CD4-positive, CD25-positive, alpha-beta regulatory T cell (primary cell): Measurements from ENCODE around the gene PYGL. TPM values are rescaled to one million over a fixed set of nuclear protein-coding genes. Genes with fewer than 3 reads are reported as not detected.

Experiments used
- ATAC-seq, 2 donors: fragments of 150-1000 bp; cut with Tn5 transposase; one replicate each; pipeline ENCODE4 v1.10.0; 2021; ENCODE audit warnings: low read depth in 2 of 2, moderate number of reproducible peaks in 2 of 2, moderate library complexity in 1 of 2
- DNase-seq, 3 donors: peaks; one replicate each; pipeline versions ENCODE4 v3.0.0 to v3.0.0-alpha.2; 2012 to 2022; ENCODE audit warnings: mixed read lengths in 1 of 3
- H3K27ac ChIP-seq: one replicate; pipeline ENCODE4 v1.7.0; 2013; ENCODE audit warnings: mild to moderate bottlenecking, low read length; ENCODE audit not compliant: insufficient read depth, poor library complexity, severe bottlenecking
- H3K27me3 ChIP-seq: one replicate; pipeline ENCODE4 v1.7.0; 2013; ENCODE audit warnings: low read length; ENCODE audit not compliant: control insufficient read depth, insufficient read depth
- H3K36me3 ChIP-seq: one replicate; pipeline ENCODE4 v1.7.0; 2013; ENCODE audit warnings: mild to moderate bottlenecking, low read length, moderate library complexity; ENCODE audit not compliant: control insufficient read depth, insufficient read depth
- H3K4me1 ChIP-seq: 2 replicates; pipeline ENCODE4 v1.7.0; 2013; ENCODE audit warnings: mild to moderate bottlenecking, low read length; ENCODE audit not compliant: insufficient read depth, control insufficient read depth, poor library complexity, severe bottlenecking
- H3K4me3 ChIP-seq: one replicate; pipeline ENCODE4 v1.7.0; 2013; ENCODE audit warnings: low read depth, mild to moderate bottlenecking, low read length, moderate library complexity
- H3K9me3 ChIP-seq, 2 experiments: 1 replicate in 1 of 2; 2 replicates in 1 of 2; pipeline ENCODE4 v1.7.0; 2013; ENCODE audit warnings: low read length in 2 of 2, mild to moderate bottlenecking in 1 of 2, moderate library complexity in 1 of 2; ENCODE audit not compliant: control insufficient read depth in 2 of 2
- H3K27ac Mint-ChIP-seq, 3 donors: one replicate each; pipeline ENCODE4 v1.8.0; 2020 to 2022; ENCODE audit warnings: mild to moderate bottlenecking in 3 of 3, mixed read lengths in 3 of 3, moderate library complexity in 2 of 3
- H3K27me3 Mint-ChIP-seq: one replicate; pipeline ENCODE4 v1.8.0; 2022; ENCODE audit warnings: mild to moderate bottlenecking, mixed read lengths
- H3K36me3 Mint-ChIP-seq: one replicate; pipeline ENCODE4 v1.8.0; 2020; ENCODE audit warnings: mixed read lengths
- H3K4me1 Mint-ChIP-seq, 4 donors: one replicate each; pipeline ENCODE4 v1.8.0; 2020 to 2022; ENCODE audit warnings: mixed read lengths in 4 of 4, mild to moderate bottlenecking in 1 of 4
- H3K4me3 Mint-ChIP-seq, 4 donors: one replicate each; pipeline ENCODE4 v1.8.0; 2020 to 2022; ENCODE audit warnings: mild to moderate bottlenecking in 4 of 4, mixed read lengths in 4 of 4, moderate library complexity in 3 of 4
- H3K9me3 Mint-ChIP-seq, 7 donors: one replicate each; pipeline ENCODE4 v1.8.0; 2020 to 2022; ENCODE audit warnings: mixed read lengths in 7 of 7, mild to moderate bottlenecking in 3 of 7, moderate library complexity in 2 of 7
- polyA plus RNA-seq, 4 donors: library from polyadenylated mRNA; unstranded; fragments of 300-500 nt; fragmentation: Illumina TruSeq; gene quantifications; one replicate each; pipeline ENCODE4 v1.2.3, GENCODE V29; 2021
- total RNA-seq: library from RNA; stranded (reverse); gene quantifications from one replicate; pipeline ENCODE4 v1.2.3, GENCODE V29; 2022

PYGL gene
- total and polyA plus RNA-seq, 5 donors from 2014 or later, result 0.15 to 1.3 TPM; not detected in 3

DNA sequence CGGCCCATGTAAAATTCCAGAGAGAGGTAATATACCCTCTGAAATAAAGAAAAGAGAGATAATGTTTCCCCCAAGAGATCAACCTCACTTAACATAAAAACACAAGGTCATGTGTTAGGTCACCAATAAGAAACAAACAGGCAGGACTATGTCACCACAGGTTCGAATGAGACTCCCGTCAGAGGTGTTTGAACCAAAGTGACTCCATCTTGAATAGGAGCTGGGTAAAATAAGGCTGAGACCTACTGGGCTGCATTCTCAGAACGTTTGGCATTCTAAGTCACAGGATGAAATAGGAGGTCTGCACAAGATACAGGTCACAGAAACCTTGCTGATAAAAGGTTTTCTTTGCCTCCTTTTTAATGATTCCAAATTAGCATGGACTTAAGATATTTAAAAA lies 6.5 kb downstream of the PYGL start:
- H3K27me3 Mint-ChIP-seq, result peaks cover 45% of the 10 kb centered on the region
- no peaks in the 10 kb centered on the region for H3K9me3 ChIP-seq

DNA sequence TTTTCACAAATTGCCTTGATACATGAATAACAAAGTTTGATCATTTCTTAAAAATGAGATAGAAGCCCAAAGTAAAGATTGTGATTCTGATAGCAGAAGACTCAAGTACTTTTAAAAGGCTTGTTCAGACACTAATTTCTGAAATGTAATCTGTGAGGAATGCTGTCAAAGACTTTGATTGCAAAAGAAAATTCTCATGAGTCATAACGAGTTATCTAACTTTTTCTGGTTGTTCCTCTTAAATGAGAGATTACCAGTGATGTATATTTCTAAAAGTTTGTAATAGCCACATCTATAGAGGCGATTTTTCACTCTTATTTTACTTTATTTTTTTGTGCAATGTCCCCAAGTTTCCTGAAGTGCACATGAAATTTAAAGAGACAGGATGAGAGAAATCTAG lies 7.0 kb downstream of the PYGL start:
- DNase-seq, result no peak
- Mint-ChIP-seq H3K4me1 (peaks cover 0 to 4% (median 0%) of the 10 kb centered on the region in 4 donors), H3K4me3 (no peak overlapping the region), H3K27me3 (peaks cover 45% of the 10 kb centered on the region), H3K9me3 (peaks cover 0 to 5% (median 0%) of the 10 kb centered on the region in 7 donors), H3K27ac (no peak overlapping the region), H3K36me3 (no peaks in the 10 kb centered on the region)
- Histone ChIP-seq H3K4me1 (no peaks in the 10 kb centered on the region), H3K36me3 (no peaks in the 10 kb centered on the region), H3K4me3 (no peak overlapping the region), H3K27me3 (peaks cover 22% of the 10 kb centered on the region), H3K9me3 (no peaks in the 10 kb centered on the region), H3K27ac (no peak overlapping the region)
- ATAC-seq, result no peak

More for the DNA sequence above, 6.5 kb downstream of the PYGL start:
- Mint-ChIP-seq H3K27ac (no peak overlapping the region), H3K36me3 (no peaks in the 10 kb centered on the region), H3K4me3 (no peak overlapping the region), H3K4me1 (peaks cover 0 to 6% (median 0%) of the 10 kb centered on the region in 4 donors), H3K9me3 (peaks cover 0 to 5% (median 0%) of the 10 kb centered on the region in 7 donors)
- ATAC-seq, result no peak
- Histone ChIP-seq H3K27ac (no peak overlapping the region), H3K36me3 (no peaks in the 10 kb centered on the region), H3K27me3 (peaks cover 22% of the 10 kb centered on the region), H3K4me1 (no peaks in the 10 kb centered on the region), H3K4me3 (no peak overlapping the region)
- DNase-seq, result no peak

- Mint-ChIP-seq H3K27ac (no peak overlapping the region), H3K4me1 (peaks cover 0 to 4% (median 0%) of the 10 kb centered on the region in 4 donors), H3K4me3 (no peak overlapping the region), H3K36me3 (no peaks in the 10 kb centered on the region), H3K9me3 (peaks cover 0 to 3% (median 0%) of the 10 kb centered on the region in 7 donors), H3K27me3 (peaks cover 43% of the 10 kb centered on the region)
- Histone ChIP-seq H3K4me1 (no peaks in the 10 kb centered on the region), H3K27me3 (peaks cover 18% of the 10 kb centered on the region), H3K4me3 (no peak overlapping the region), H3K9me3 (no peaks in the 10 kb centered on the region), H3K27ac (no peak overlapping the region), H3K36me3 (no peaks in the 10 kb centered on the region)
- ATAC-seq, result no peak
- DNase-seq, result no peak
Observed at GRCh38 chr14:50936882-50937281, 7.4 kb downstream of the PYGL start.

GRCh38 chr14:50936016-50936340 lies 8.3 kb downstream of the PYGL start:
- Histone ChIP-seq H3K4me3 (no peak overlapping the region), H3K4me1 (no peaks in the 10 kb centered on the region), H3K27me3 (peaks cover 18% of the 10 kb centered on the region), H3K36me3 (no peaks in the 10 kb centered on the region), H3K9me3 (no peaks in the 10 kb centered on the region), H3K27ac (no peak overlapping the region)
- H3K36me3 Mint-ChIP-seq, result no peaks in the 10 kb centered on the region
- peaks cover 34% of the 10 kb centered on the region for H3K27me3 Mint-ChIP-seq
- H3K27ac Mint-ChIP-seq, result no peak overlapping the region
- H3K4me1 Mint-ChIP-seq, result peaks cover 0 to 4% (median 0%) of the 10 kb centered on the region in 4 donors
- DNase-seq (no peak), ATAC-seq (no peak)
- H3K4me3 Mint-ChIP-seq, result no peak overlapping the region
- peaks cover 0 to 3% (median 0%) of the 10 kb centered on the region in 7 donors for H3K9me3 Mint-ChIP-seq

- H3K27ac ChIP-seq, result no peak overlapping the region
- H3K36me3 ChIP-seq, result no peaks in the 10 kb centered on the region
- no peak overlapping the region for H3K4me3 ChIP-seq
- no peak overlapping the region for H3K27ac Mint-ChIP-seq
- peaks cover 0 to 4% (median 0%) of the 10 kb centered on the region in 4 donors for H3K4me1 Mint-ChIP-seq
- no peaks in the 10 kb centered on the region for H3K9me3 ChIP-seq
- H3K27me3 Mint-ChIP-seq, result peaks cover 34% of the 10 kb centered on the region
- DNase-seq (no peak), ATAC-seq (no peak)
- H3K4me1 ChIP-seq, result no peaks in the 10 kb centered on the region
- peaks cover 0 to 2% (median 0%) of the 10 kb centered on the region in 7 donors for H3K9me3 Mint-ChIP-seq
- H3K36me3 Mint-ChIP-seq, result no peaks in the 10 kb centered on the region
- peaks cover 21% of the 10 kb centered on the region for H3K27me3 ChIP-seq
- no peak overlapping the region for H3K4me3 Mint-ChIP-seq
Observed at GRCh38 chr14:50935126-50936015, 8.9 kb downstream of the PYGL start.

GRCh38 chr14:50932592-50933495 lies 11.4 kb downstream of the PYGL start:
- H3K9me3 ChIP-seq, result no peaks in the 10 kb centered on the region
- Mint-ChIP-seq H3K36me3 (no peaks in the 10 kb centered on the region), H3K27ac (no peak overlapping the region), H3K4me3 (no peak overlapping the region), H3K9me3 (peaks cover 0 to 2% (median 0%) of the 10 kb centered on the region in 7 donors), H3K27me3 (peaks cover 35% of the 10 kb centered on the region), H3K4me1 (peaks cover 0 to 4% (median 0%) of the 10 kb centered on the region in 4 donors)
- no peak overlapping the region for H3K27ac ChIP-seq
- no peak overlapping the region for H3K4me3 ChIP-seq
- peaks cover 24% of the 10 kb centered on the region for H3K27me3 ChIP-seq
- no peaks in the 10 kb centered on the region for H3K4me1 ChIP-seq
- H3K36me3 ChIP-seq, result no peaks in the 10 kb centered on the region
- ATAC-seq (no peak), DNase-seq (no peak)

GRCh38 chr14:50932156-50932555 lies 12.1 kb downstream of the PYGL start:
- peaks cover 24% of the 10 kb centered on the region for H3K27me3 ChIP-seq
- H3K27ac Mint-ChIP-seq, result no peak overlapping the region
- H3K27me3 Mint-ChIP-seq, result peaks cover 28% of the 10 kb centered on the region
- H3K4me3 ChIP-seq, result no peak overlapping the region
- no peaks in the 10 kb centered on the region for H3K36me3 Mint-ChIP-seq
- no peak overlapping the region for H3K4me3 Mint-ChIP-seq
- DNase-seq (no peak), ATAC-seq (no peak)
- no peak overlapping the region for H3K27ac ChIP-seq
- H3K9me3 Mint-ChIP-seq, result peaks cover 0 to 2% (median 0%) of the 10 kb centered on the region in 7 donors
- no peaks in the 10 kb centered on the region for H3K9me3 ChIP-seq
- H3K4me1 Mint-ChIP-seq, result peaks cover 0 to 4% (median 0%) of the 10 kb centered on the region in 4 donors
- no peaks in the 10 kb centered on the region for H3K4me1 ChIP-seq
- no peaks in the 10 kb centered on the region for H3K36me3 ChIP-seq
